ENCODE measurements around the gene PIK3R2.
"Not testable (repeated sequence)": the region's sequence is repeated elsewhere in the genome, so short reads cannot be mapped to it uniquely, and the experiment has no call there.

The PIK3R2 gene

GRCh38 chr19:18205200-18205892, 52.4 kb downstream of the PIK3R2 start:
- peak in 3 of 5 donors; percentile 33 to 52 (median 39) for DNase-seq

- DNase-seq = no peak
Measured at GRCh38 chr19:18206018-18206417, 53.1 kb downstream of the PIK3R2 start.

- DNase-seq = peak in 2 of 5 donors; percentile 43 to 44
Measured at GRCh38 chr19:18208098-18208951, 55.4 kb downstream of the PIK3R2 start.

- DNase-seq = not testable (repeated sequence)
Measured at GRCh38 chr19:18209912-18210311, 56.9 kb downstream of the PIK3R2 start.

- no peak for DNase-seq
Measured at GRCh38 chr19:18211683-18212082, 58.7 kb downstream of the PIK3R2 start.

- DNase-seq = no peak
Measured at GRCh38 chr19:18214779-18215433, 61.9 kb downstream of the PIK3R2 start.

- DNase-seq = no peak
Measured at GRCh38 chr19:18216789-18217188, 63.8 kb downstream of the PIK3R2 start.

GRCh38 chr19:18218159-18218558, 65.2 kb downstream of the PIK3R2 start:
- DNase-seq = no peak

- no peak for DNase-seq
Measured at GRCh38 chr19:18218600-18218999, 65.6 kb downstream of the PIK3R2 start.

All from T-helper 1 cell (primary cell).